HG02763 (cell line): ENCODE measurements around the gene SEMA4C.
"Not testable (repeated sequence)": the region's sequence is repeated elsewhere in the genome, so short reads cannot be mapped to it uniquely, and the experiment has no call there.

Source experiments
- ATAC-seq: cut with Tn5 transposase; IDR thresholded peaks from one replicate; pipeline ENCODE4 v1.9.1; 2021; ENCODE audit warnings: mild to moderate bottlenecking, moderate library complexity; ENCODE audit not compliant: unreplicated experiment

Gene SEMA4C

DNA sequence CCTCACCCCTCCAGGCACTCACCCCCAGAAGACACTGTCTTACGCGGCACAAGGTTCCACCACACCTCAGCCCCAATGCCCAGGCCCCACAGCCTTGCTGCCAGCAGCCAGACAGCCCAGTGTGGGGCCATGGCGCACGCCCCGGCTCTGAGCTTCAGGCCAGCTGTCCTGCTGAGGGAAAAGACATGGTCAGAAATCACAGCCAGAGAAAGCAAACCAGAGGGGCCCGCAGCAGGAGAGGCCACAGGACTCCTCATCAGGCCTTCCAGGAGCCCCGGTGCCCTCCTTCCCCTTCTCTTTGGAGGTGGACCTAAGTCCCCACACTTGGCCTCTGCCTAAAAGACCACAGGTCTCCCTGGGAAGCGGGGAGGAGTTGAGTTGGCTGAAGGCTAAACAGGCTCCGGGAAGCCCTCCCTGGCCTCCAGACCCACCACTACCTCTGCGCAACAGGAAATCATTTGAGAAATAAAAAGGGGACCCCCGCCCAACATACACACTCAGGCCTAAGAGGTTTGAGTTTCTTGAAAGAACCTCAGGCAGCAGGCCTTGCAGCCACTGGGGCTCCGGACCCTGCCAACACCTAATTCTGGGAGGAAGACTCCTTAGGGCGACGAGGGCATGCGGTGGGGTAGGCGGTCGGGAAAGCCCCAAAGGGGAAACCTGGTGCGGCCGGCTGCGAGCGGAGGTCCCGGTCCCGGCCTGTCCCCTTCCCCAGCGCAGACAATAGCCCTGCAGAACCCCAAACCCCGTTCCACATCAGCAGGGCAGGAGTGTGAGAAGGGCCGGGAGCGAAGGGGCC, 1.9 kb downstream of the SEMA4C start:
- ATAC-seq: peak; percentile 14

DNA sequence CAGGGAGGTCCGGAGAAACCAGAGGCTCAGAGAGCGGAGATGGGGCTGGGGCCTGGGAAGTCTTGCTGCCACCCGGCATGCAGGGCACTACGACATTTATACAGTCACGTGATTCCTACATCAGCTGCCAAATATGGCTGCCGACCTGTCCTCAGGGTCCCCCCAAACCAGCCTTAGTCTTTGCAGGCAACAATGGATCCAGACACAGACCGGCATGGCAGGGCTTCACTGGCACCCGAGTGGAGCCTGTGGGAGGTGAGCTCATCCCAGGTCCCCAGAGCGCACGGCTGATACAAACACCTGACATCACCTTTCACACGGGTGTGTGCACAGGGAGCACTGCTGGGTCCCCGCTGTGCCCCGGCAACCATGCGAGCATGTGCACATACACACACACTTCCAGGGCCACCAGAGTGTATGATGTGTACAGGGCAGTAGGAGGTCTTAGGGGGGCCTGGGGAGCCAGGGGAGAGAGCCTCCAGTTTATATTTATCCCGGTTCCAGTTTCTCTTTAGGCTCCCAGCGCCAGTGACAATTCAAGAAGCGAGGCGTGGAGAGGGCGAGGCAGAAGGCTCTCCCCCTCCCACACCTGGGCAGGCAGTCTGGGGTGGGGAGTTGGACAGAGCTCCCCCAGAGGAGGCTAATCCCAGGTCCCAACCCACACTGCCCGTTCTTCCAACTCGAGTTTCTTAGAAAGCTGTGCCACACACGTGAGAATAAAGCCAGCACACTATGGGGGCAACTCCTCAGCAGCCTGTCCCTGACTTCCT, 2.7 kb downstream of the SEMA4C start:
- no peak for ATAC-seq

DNA sequence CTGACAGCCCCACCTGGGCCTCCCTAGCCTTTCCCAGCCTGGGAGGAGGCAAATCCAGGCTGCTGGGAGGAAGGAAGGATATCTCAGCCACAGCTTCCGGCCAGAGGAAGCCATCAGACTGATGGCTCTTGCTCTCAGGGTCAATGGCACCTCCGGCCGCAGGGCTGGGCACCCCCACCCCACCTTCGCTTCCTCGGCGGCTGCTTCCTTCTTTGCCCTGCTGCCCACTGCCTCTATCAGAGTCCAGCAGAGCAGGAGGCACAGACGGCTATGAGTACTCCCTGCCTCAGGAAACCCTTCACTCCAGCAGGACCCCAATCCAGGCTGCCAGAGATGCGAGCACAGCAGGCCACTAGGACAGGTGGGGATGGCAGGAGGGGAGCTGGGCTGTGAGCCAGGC, 3.3 kb downstream of the SEMA4C start:
- no peak for ATAC-seq

DNA sequence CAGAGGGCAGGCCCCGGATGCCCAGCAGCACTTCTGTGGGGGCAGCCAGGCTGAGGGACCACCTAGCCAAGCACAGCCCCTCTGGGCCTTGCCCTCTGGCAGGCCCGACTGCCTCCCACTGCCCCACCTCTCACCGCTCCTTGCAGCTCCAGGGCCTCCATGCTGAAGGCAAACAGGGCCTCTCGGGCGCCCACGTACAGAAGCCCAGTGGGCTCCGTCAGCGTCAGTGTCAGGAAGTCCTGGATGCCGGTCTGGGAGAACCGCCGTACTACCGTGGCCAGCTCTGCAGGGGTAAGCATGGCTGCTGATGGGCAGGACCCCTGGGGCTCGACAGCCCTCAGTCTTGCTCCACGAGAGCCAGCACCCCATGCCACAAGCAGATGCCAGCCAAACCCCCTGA, 3.7 kb downstream of the SEMA4C start:
- ATAC-seq: no peak

DNA sequence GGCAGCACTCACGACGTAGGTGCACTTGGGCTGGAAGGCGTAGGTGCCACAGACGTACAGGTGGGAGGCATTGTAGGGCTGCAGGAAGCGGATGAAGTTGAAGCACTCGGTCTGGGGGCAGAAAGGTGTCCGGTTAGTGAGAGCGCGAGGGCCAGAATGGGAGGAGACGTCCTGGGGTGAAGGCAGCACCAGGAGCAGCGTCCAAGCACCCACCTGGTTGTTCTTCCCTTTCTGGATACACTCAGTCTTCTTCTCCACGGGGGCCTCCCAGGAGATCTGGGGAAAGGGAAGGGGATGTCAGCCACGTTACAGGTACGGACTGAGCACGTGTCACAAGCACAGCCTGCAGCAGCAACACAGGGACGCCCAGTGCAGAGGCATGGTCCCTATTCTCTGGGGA, 4.2 kb downstream of the SEMA4C start:
- ATAC-seq: no peak

DNA sequence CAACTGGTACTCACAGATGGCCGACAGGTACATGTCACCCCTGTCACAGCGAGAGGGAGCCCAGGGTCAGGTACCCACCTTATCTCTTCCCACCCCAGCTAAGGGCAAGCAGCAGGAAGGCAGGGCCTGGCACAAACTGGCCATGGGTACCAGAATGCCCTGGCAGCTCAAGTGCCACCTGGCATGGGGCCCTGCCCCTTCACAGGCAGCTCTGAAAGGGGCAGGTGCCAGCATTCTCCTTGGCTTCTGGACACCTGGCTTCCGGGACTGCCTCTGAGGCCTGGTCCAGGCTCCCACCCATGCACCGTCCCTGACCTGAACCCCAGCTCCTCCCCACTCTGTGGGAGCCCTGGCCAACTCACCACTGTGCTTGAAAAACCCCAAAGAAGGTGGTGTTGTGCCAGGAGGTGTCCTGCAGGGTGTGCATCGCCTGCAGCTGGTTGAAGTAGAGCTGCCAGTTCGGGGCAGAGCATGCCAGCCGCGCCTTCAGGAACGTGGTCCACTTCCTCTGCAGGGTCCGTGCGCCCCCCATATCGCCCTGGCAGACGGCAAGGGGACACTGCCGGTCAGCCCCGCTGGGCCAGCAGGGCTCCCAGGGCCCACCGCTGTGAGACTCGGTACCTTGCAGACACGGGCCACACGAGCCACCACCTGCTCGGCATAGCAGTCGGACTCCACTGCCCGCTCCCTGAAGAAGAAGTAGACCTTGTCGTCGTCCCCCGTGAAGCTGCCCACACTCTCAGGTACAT, 5.4 kb downstream of the SEMA4C start:
- ATAC-seq: no peak

DNA sequence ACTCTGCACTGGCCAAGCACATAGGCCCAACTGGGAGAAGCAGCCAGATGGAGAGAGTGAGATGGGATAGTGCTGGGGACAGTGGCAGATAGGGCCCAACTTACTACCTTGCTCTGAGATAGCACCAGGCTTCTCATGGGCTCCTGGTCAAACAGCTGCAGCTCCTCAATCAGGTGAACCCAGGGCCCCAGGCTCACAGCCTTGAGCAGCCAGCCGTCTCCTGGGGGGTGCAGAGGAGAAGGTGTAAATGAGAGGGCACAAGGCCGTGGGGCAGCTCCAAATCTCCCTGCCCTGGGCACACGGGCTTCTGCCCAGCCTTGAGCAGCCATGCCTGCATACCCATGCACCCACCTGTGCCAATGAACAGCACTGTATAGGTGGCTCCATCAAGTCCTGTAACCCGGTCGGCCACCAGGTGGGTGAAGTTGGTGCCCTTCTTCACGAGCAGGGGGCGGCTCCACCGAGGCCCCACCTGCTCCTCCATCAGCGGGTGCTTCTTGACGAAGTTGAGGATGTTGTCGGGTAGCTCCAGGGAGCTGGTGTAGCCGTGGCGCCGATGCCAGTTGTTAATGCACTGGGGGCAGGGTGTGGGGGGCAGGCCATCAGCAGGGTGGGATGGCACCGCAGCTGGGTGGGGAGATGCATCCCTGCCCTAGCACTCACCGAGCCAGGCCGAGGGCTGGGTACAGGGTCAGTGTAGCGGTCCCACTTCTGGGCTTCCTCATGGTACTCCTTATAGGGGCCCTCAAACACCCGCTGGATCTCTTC, 6.1 kb downstream of the SEMA4C start:
- no peak for ATAC-seq

DNA sequence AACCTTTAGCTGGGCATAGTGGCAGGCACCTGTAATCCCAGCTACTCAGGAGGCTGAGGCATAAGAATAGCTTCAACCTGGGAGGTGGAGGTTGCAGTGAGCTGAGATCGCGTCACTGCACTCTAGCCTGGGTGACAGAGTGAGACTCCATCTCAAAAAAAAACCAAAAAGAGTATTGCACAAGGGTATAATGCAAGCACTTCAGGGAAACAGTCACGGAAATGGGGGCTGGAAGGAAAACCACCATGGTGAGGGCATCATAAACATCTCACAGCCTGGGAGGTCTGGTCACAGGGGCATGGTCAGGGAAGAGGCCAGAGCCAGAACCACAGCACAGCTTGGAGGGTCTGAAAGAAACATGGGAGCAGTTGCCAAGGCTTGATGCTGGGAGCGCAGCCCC, 6.8 kb downstream of the SEMA4C start:
- not testable (repeated sequence) for ATAC-seq

DNA sequence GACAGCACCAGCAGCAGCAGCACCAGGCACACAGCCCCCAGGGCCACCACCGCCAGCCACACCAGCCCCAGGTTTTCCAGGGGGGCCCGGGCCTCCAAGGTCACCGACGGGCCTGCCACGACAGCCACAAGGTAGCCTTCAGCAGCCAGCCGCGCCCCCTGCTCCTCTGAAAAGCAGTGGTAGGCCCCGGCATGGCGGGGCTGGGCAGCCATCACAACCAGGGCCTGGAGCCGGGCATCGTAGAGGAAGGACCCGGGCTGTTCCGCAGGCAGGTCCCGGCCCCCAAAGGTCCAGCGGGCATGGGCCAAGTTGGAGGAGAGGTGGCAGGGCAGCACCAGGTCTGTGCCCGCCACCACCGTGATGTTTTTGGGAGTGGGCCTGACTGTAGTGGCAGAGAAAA, 8.8 kb downstream of the SEMA4C start:
- ATAC-seq: no peak

DNA sequence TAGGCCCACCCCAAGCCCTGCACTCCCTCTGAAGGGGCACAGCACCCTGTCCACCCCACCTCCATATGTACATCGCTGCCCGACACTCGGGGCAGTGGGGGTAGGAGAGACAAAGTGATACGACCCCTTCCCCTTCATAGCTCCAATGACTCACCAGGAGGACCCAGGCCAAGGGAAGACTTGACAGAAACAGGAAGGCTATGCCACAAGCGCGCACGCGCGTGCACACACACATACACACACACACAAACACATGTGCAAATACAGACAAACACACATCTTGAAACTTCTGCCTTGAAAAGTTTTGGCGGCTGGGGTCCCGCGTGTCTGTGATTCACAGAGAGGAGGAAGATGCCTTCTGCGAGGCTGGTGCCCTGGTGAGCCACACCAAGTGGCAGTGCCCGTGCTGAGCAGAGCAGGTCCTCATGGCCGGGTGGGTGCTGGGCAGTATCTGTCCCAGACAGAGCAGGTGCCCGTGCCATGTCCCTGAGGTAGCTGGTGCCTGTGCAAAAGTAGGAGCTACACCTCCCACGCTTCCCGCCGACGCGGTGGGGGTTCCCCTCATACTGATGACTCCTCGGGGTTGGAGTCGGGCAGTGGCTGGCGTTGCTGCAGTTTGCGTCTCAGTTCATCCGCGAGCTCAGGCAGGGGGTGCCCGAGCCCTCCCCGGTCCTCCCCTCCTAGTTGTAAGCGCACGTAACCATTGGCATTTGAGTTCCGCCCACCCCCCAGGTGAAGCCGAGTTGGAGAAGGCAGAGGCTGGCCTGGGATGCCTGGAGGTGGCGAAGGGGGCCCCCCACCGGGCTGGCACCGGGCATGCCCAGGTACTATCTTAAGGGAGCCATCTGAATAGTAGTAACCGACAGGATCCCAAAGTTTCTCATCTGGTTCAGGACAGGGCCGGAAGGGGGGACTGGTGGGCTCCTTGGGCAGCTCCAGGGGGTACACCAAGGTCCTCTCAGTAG, 9.5 kb downstream of the SEMA4C start:
- ATAC-seq: no peak

DNA sequence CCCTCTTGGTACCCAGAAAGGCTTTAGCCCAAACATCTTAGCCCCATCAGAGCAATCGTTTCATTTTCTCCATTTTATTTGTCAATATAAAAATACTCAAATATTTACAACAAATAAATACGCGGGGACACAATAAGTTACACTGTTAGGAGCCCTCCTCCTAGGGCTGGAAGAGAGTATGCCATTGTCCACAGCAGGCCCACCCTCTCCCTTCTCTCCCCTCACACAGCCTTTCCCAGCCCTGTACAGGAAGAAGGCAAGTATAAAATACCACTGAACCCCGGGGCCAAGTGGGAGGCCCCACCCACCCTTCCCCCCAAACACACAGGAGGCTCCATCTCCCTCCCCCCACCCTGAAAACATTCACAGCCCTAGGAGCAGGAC, 10.2 kb downstream of the SEMA4C start:
- ATAC-seq: no peak

DNA sequence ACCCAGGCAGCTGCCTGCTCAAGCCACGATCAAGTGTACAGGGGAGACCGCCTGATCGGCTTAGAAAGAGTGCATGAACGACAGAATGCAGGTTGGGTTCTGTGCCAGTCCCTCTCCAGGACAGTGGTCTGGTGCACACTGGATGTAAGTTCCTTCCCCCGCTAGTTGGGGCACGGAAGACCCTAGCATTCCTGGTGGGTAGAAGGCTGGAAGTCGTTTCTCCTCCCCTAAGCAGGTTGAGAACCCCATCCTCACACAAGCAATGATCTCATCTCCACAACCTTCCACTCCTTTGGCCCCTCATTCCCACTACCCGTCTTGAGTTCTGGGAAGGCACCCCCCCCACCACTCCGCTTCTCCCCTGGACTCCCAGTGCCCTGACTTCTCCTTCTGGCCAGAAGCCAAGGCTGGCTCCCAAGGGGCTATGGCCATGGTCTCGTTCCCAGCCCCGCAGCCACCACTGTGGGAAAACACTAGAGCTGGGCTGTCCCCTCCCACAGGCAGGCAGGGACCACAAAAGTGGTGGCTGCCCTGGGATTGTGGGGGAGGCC, 10.7 kb downstream of the SEMA4C start:
- ATAC-seq: no peak

DNA sequence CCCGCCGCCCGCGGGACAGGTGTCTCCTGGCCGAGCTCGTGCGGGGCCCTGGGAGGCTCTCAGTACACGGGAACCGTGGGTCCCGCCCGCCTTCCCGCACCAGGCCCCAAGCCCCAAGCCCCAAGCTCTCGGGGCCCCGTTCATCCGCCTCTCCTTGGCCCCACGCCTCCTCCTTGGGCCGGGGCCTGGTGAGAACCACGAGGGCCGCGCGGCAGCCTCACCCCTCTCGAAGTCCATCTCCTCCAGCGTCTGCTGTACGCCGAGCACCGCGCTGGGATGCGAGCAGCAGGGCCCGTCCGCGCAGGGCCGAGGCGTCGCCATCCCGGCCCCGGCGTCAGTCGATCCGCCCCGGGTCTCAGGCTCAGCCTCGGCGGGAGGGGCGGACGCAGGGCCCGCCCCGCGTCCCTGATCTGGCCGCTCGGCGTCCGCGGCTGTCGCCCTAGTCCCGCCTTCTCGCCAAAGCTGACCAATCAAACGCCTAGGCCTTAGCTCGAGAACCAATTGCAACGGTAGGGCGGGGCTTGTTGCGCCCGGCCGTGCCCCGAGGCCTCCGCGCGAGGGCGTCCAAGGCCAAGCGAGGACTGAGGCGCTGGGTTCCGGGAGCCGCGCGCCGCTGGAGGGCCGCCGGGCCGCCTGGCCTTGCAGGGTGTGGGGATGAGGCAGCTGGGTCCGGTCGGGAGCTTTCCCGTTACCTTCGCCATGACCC, 12.1 kb downstream of the SEMA4C start, which contains the start of gene ANKRD39:
ANKRD39 (minus strand) TSS at position 350 of the 706 bp plus-strand sequence; CDS start at position 321, 29 bp downstream.
- peak; percentile 90 for ATAC-seq

DNA sequence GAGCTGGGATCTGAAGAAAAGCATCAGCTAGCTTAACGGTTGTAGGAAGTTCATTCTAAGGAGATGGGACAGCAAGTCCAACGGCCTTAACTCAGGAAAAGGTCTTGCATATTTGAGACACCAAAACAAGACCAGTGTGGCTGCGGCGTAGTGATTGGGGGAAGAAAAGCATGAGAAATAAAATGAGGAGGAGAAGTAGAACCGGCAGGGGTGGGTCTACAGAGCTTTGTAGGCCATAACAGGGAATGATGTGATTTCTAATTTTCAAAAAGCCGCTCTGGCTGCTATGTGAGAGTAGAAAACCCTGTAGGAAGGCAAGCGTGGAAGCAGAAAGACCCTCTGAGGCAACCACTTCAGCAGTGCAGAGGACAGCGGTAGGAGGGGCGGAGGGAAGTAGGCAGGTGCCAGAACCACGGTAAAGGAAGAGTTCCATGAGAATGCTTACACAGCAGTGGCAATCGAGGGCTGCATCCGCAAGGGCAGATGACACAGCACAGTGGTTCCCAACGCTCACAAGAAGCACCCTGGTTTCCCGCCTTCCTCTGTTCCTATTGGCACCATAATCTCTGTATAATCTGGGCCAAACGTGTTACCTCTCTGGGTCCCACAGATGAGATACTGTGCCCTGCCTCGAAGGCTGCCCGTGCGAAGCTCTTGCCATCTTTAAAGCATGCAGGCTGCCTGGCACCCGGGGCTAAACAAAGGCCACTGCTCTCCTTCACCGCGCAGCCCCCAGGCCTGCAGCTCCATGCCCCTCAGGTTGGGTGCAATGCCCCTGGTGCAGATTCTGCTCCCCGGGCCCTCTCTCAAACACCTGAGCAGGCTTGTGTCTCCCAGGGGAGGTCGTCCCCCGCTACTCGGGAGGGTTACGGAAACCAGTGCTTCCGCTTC, 12.9 kb downstream of the SEMA4C start:
- no peak for ATAC-seq

DNA sequence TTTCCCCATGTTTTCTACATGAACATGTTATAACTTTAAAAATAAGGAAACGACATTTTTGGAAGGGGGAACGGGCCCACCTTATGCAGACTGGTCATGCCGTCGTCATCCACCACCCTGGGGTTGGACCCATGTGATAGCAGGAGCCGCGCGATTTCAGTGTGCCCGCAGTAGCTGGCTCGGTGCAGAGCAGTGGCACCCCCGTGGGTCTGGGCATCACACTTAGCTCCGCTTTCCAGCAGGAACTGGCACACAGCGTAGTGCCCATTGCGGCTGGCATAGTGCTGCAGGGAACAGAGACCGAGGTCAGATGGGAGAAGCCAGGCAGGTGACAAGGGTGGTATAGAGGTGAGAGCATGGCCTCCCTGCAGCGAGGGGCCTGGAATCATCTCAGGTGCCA, 16.6 kb downstream of the SEMA4C start:
- ATAC-seq: no peak

DNA sequence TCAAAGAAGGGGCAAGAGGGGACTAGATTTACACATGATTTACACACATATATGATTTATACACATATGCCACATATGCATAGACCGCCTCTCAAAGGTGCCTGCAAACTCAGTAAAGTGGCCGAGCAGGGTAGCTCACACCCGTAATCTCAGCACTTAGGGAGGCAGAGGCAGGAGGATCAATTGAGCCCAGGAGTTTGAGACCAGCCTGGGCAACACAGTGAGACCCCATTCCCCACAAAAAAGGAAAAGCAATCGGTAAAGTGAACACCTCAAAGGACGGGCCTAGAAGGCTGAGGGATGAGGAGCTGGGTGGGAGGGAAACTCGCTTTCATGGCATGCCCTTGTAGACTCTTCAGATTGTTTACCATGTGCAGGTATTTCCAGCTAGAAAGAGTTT, 17.2 kb downstream of the SEMA4C start:
- no peak for ATAC-seq

DNA sequence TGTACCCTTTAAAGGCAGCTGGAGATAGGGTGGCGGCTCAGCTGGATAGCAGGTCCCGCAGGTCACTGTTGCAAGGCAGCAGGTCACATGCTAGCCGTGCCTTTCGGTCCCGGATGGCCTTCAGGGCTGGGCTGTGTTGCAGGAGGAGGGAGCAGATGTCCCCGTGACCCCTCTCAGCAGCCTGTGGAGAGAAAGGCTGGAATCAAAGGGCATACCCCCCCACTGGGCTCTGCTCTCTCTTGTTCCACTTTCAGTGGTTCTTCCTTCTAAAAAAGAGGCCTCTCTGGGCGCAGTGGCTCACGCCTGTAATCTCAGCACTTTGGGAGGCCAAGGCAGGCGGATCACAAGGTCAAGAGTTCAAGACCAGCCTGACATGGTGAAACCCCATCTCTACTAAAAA, 21.6 kb downstream of the SEMA4C start:
- no peak for ATAC-seq

DNA sequence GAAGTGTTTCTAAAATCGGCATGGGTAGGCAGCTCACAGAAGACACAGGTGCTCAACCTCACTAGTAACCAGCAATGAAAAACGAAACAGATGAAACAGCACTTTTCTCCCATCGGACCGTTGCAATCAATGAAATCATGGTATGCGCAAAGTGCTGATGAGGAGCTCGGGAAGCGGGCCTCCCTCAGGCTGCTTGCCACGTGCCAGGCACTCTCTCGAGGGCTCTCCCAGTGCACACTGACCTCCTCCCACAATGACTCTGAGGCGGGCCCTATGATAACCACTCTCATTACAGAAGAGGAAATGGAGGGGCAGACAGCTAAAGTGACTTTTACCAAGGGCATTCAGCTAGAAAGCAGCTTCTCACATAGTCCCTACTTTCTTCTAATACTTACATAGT, 22.3 kb downstream of the SEMA4C start:
- no peak for ATAC-seq
